ENCODE results near the gene CNTLN.
"Not testable (repeated sequence)": the region's sequence is repeated elsewhere in the genome, so short reads cannot be mapped to it uniquely, and the experiment has no call there.

The CNTLN gene

DNA sequence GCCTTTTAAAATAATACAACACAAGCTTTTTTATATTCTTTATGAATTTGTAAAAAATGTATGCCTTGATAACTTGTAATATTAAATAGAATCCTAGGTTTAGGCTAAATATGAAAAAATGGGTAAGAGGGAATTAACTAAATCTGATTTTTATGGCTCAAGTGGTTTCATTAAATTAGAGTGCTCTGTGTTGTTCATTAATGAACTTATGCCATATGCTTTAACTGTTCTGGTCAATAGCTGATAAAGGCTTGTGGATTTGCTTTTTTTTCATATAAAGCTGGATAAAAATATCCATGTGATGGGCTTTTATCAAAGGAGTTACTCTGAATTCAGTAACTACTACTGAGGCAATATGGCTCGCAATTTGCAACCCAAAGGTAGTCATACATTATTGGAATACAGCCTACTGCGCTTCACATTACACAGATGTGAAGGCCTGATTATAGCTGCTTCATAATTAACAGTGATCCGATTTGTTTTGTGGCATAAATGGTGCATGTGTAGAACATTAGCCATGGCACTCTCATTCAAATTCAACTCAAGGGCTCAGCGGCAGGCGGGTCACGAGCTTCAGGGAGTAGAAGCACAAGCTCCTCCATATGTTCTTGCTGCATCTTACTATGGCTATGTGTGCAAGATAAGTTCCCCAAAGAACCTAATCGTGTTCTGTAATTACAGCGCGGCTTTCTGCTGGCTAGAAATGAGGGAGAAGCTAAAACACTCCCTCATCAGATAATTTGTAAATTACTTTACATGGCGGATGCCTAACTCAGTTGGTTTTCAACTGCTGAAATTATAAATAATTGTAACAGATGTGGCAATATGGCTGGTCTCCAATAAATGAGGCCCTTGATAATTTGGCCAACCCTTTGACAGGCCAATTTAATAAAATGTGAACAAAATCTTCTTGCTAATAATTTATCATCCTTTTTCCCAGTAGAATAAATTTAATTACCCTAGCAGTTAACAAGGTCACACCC is 188.3 kb downstream of the CNTLN start:
- no peak for DNase-seq

DNA sequence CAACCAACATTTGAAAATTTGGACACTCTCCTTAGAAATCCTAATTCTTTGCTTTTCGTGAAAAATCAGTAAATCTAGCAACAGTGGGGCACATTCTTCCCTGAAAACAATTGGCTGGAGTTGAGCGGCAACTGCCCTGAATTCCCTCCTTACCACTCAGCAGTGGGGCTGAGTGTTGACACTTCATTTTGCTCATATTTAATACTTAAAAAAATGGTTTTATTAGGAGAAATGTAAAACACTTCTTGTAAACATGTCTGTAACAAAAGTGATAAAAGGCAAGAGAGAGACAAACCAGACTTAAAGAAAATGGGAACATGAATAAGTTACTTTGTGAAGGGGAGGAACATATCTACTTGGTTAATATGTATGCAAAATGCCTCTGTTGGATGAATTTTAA is 193.5 kb downstream of the CNTLN start:
- no peak for DNase-seq

DNA sequence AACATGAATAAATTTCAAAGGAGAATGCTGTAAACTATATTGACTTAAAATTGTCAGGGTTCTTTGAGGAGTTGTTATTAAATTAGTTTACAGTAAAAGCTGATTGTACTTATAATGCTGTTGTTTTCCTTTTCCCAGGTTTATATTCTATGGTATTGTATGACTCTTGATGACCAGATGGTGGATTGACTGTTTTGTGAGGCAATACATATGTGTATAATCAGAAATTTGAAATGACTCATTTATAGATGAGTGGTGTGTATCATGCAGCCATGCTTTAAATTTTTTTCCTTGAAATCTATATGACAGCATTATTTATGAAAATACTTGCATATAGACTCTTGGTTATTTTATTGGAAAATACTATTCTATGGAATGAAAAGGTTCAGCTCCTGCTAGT is 195.3 kb downstream of the CNTLN start:
- no peak for DNase-seq

DNA sequence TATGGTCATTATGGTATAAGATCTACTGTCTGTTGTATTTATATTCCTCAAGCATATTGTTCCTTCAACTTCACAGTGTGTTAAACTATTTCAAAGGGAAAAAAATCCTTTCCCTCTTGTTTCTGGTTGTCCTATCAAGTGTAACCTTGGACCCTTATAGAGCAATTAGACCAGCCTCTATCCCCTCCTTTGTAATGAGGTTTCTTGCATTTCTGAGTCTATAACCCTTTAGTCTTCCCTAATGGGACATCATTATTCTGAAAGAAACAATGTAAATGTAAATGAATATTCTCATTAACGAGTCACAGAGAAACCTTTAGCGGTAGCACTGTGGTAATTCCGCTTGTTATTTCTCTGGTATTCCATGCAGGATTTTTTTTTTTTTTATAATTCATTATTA is 197.3 kb downstream of the CNTLN start:
- no peak for DNase-seq

DNA sequence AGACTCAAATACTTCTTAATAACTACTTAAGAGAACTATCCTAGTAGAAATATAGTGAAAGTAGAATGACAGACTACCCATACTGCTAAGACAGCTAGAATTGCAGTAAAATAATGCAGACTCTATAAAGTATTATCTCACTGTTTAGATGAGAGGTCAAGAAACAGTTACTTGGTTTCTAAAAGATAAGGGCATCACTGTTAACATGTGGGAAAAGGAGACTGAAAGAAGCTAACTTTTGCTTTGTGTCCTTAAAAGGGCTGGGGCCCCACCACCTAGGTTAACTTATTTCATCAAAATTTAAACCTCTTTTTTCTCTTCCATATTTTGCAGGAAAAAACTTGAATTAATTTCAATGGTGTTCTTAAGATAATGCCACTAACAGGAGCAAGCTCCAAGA is 204.3 kb downstream of the CNTLN start:
- no peak for DNase-seq

DNA sequence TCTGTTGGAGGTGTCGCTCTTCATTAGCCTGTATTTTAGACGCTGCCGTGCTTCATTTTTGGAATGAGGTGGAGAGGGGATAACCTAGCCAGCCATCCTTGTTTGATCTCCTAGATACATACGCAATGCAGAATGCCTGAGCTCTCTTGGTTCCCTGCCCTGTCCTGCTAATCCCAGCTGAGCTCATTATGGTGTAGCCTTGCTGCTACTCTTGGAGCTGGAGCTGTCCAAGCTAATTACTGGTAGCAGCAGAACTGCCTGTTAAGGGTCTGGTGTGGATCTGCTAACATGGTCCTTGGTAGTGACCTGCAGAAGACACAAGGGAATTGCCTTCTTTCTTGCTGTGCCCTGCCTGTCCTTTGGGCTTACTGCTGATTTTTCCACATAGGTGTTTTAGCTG is 207.9 kb downstream of the CNTLN start:
- DNase-seq, result no peak

DNA sequence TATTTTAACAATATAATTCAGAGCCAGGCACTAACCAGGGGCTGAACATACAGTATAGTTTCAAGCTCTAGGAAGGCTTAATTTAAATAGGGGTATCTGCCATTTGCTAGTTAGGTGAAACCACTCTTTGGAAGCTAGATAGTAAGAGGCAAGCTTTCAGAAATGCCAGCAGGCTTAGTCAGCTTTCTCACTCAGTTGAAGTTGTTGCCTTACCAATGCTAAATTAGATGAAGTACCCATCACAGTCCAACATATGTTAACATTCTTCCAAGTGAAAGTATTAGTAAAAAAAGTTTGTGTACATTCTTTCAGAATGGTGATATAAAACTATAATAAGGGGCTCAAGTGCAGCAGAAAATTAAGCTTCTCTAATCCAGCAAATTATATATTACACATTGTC is 215.0 kb downstream of the CNTLN start:
- DNase-seq, result no peak

DNA sequence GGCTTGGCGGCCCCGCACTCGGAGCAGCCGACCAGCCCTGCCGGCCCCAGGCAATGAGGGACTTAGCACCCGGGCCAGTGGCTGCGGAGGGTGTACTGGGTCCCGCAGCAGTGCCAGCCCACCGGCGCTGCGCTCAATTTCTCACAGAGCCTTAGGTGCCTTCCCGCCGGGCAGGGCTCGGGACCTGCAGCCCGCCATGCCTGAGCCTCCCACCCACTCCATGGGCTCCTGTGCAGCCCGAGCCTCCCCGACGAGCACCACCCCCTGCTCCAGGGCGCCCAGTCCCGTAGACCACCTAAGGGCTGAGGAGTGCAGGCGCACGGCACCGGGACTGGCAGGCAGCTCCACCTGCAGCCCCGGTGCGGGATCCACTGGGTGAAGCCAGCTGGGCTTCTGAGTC is 219.2 kb downstream of the CNTLN start:
- not testable (repeated sequence) for DNase-seq

DNA sequence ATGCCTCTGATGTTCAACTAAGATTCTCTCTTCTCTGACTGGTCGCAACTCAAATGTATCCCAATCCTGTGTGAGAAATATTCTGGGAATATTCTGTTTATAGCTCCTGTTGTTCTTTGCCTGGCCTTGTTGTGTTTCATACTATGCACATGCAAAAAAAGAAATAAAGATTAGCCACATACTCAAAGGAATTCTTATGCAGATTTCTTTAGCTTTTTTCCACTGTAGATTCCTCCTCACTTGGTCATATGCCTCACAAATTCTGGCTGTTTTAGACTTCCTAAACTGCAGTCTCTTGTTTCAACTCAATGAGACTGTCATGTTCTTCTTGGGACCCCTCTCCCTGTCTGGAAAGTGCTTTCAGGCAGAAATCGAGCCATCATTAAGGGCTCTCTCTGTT is 226.5 kb downstream of the CNTLN start:
- DNase-seq, result no peak

DNA sequence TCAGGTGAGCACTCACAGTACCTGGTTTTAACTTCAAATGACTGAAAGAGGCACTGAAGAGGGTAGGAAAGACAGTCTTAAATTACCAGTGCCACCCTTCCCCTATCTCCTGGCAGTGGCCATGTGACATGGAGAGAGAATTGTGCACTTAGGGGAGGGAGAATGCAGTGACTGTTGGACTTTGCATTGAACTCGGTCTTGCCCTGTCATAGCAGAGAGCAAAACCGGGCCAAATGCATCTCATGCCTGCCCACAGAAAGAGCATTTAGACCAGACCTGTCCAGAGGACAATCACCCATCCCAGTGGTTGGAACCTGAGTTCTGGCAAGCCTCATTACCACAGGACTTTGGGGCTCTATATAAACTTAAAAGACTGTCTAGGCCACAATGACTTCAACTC is 232.2 kb downstream of the CNTLN start:
- DNase-seq, result no peak

DNA sequence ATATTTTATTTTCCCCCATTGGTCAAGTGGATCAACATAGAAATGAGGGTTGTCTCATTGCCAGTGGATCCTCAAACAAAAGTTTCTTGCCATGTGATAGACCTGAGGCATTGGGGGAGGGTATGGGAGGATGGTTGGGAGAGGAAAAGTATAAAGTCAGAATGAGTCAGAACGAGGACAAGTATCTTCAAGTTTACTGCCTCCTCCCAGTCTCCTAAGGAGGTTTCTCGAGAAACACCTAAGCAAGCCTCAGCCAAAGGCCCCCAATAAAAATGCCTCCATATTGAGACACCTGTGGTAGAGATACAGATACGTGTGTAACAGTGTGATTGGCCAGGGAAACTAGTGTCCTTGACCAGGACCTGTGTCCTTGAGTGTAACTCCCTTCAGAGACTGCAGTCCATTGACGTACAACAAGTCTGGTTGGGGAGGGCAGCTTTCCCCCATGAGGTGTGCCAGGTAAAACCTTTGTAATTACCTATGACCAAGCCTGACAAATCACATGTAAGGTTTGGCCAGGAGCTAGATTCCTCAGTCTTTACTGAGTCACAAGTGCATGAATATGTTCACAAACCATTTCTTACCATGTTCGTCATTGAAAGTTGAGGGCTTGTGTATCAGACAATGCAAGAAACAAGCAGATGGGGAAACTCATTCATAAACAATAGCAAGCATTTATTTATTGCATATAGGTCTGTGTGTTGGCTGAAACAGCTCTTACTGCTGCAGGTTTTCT is 245.5 kb downstream of the CNTLN start:
- DNase-seq, result no peak

DNA sequence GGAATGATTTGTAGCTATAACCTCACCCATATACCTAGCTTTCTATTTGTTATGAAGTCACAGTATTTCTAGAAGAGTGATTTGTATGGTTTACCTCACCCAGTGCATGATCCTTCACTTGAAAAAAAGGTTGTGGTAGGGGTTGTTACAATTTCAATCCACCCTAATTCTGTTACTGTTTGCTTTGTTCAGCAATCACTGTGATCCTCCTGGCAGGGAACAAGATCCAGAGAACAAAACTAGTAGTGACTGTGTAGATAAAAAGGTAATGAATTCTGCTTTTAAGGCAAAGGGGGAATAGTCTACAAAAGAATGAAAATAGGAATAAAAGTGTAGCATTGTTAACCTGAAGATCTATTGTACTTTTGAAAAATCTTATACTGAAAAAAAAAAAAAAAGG is 252.7 kb downstream of the CNTLN start:
- DNase-seq, result no peak

DNA sequence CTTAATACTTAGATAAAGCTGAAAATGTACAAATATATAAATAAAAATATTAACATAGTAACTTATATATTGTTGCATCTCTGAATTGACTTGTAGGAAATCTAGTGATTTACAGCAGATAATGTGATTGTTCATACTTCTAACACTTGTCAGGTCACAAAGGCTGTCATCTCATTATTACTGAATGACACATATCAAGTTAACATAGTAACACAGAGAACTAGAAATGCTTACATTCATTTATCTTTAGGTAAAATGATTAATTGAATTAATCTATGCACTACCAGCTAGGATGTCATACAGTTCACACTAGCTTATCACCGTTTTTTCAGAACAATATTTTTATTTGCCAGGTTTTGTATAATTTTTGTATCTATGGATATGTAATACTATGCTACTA is 254.2 kb downstream of the CNTLN start:
- DNase-seq, result no peak

DNA sequence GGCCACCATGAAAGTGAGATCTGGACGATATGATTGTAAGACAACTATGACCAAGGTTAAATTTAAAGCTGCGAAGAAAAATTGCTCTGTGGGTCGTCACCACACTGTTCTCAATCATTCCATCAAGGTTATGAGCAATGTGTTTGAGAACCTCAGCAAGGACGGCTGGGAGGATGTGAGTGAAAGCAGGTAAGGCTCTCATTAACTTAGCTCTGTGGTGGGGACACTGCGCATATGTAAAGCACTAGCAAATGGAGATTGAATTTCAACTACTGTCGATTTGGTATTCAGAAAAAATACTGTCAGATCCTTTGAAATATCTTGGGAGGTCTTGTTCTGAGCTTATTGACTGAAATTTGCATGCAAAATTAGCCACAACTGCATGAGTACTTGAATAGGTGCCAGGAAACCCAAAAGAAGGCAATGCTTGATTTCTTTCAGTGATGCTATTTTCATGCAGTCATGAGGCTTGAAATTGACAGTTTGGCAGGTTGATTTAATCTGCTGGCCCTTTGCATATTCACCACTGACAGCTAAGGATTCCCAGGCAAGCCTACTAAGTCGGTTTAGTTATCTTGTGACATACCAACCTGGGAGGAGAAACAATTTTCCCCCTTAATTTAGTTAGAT is 260.2 kb downstream of the CNTLN start:
- no peak for DNase-seq

DNA sequence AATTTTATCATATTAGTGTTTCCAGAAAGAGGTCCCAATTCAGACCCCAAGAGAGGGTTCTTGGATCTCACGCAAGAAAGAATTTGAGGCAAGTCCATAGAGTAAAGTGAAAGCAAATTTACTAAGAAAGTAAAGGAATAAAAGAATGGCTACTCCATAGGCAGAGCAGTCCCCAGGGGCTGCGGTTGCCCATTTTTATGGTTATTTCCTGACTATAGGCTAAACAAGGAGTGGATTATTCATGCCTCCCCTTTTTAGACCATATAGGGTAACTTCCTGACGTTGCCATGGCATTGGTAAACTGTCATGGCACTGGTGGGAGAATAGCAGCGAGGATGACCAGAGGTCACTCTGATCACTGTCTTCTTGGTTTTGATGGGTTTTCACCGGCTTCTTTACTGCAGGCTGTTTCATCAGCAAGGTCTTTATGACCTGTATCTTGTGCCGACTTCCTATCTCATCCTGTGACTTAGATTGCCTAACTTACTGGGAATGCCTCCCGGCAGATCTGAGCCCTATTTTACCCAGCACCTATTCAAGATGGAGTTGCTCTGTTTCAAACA is 262.4 kb downstream of the CNTLN start:
- DNase-seq, result not testable (repeated sequence)

DNA sequence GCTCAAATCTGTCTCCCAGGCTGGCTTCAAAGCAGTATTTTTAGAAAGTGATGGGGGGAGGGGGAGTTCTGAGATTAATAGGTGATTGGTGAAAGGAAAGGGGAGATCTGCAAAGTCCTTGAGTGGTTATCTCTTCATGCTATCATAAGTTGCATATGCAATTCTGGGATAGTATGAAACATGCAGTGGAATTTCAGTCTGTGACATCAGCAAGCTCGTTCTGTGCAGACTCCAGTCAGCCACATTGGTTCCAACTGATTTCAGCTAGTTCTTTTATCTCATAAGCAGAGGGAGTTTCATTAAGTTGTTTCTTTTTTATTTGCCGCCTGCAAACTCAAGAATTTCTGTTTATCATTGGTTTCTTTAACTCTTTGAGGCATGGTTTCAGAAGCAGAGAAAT is 263.5 kb downstream of the CNTLN start:
- DNase-seq, result no peak

DNA sequence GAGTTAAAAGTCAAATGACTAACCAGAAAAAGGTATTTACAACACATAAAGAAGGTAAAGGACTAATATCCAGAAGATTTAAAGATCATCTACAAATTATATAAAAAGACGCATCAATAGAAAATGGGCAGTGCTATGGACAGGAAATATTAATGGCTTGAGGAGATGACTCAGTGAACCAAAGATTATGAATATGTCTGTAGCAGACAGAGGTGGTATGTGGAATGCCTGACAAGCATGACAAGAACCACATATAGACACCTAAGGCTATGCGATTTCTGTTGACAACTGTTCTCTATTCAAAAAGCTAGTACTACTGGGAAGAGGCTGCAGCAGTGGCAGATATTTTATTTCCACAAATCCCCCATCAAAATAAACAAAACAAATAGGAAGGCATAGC is 267.0 kb downstream of the CNTLN start:
- DNase-seq, result no peak

DNA sequence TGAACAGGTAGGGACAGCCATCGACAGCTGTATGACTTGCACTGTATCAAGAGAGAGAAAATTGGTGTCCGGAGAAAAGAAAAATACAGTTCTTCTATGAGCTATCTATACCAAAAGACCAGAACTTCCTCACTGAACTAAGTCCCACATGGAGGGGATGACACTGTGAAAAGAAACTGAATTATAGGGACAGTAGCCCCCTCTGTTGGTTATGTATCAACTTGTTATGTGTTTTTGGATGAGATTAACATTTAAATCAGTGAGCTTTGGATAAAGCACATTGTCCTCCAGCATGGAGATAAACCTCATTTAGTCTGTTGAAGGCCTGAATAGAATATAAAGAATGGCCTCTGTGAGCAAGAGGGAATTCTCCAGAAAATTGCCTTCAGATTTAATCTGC is 267.5 kb downstream of the CNTLN start:
- no peak for DNase-seq

DNA sequence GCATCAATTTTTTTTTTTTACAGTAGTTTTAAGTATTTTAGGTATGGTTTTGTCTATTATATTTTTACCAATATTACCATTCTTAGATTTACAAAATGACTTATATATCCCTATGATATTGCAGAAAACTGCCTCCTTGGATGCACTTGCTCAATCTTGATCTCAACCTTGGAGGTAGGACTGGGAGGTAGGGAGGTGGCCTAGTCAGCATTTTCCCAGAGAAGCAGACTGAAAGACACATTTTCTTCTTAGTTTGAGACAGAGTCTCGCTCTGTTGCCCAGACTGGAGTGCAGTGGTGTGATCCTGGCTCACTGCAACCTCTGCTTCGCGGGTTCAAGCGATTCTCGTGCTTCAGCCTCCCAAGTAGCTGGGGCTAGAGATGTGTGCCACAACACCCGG is 268.7 kb downstream of the CNTLN start:
- no peak for DNase-seq

DNA sequence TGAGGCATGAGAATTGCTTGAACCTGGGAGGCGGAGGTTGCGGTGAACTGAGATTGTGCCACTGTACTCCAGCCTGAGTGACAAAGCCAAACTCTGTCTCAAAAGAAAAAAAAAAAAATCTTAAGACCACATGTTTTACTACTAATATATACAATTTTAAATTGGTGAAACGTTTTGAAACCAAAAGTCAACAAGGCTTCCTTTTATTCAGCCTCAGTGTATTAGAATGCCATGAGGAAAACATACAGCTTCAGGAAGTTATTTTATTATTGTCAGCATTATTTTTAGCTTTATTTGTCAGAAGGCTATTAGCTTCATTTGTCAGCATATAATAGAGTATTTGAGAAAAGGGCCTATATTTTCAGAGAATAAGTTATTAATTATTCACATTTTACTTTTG is 280.1 kb downstream of the CNTLN start:
- DNase-seq, result no peak

DNA sequence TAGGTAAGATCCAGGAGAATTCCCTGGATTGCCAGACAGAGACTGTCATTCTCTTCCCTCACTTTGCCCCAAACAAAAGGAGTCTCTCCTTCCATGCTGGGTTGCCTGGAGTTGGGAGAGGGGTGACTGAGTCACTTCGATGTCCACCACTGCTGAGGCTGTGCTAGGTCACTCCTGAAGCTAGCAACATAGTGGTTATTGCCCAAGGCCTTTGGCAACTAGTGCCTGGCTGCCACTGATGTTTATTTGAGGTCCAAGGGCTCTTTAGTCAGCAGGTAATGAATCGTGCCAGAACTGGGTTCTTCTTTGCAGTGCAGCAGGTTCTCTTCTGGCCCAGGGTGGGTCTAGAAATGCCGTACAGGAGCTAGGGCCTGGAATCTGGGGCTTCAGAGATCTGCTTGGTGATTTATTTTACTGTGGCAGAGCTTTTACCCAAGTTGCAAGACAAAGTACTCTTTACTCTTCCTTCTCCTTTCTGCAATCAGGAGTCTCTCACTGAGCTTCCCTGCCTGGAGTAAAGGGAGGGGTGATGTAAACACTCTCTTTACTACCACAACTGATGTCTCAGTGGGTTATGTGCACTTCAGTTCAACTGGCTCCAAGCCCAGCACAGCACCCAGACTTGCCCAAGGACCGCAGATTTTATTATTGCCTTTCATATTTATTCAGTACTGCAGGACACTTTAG is 288.3 kb downstream of the CNTLN start:
- DNase-seq, result no peak

DNA sequence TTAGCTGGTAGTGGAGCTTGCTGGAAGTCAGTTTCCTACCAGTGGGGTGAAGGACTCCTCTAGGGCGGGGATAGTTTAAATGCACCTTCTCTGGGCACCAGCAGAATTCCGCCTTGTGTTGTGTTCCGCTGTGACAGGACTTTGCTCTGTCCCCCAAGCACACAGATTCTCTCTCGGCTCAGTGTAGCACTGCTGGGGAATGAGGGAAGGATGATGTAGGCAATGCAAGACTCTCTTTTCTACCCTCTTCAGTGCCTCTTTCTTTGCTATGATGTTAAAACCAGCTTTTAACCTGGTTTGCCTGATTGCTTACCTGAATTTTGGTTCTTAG is 288.8 kb downstream of the CNTLN start:
- DNase-seq, result no peak

DNA sequence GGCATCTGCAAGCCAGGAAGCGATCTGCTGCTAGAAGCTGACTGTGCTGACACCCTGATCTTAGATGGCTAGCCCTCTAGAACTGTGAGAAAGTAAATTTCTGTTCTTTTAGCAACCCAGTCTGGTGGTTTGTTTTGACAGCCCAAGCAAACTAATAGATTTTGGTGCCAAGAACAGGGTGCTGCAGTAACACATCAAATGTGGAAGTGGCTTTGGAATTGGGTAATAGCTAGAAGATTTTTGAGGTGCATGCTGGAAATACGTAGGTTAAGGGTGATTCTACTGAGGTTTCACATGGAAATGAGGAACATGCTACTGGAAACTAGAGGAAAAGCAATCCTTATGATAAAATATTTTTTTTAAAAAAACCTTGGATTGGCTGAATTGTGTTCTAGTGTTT is 290.5 kb downstream of the CNTLN start:
- no peak for DNase-seq
